ENCODE data around the gene P2RX1.

- no peak for TF ChIP-seq CTCF (IDR thresholded peaks at IDR 0.05)
- no peak for TF ChIP-seq POLR2A (IDR thresholded peaks at IDR 0.05)
Measured at GRCh38 chr17:3903881-3904290, 12.4 kb downstream of the P2RX1 start.
